Glutamatergic neuron (in vitro differentiated cells): ENCODE data around the gene MARCKSL1. TPM values are rescaled to one million over a fixed set of nuclear protein-coding genes. Genes with fewer than 3 reads are reported as not detected.

Experiments
- DNase-seq: peaks from one replicate; pipeline ENCODE4 v3.0.0; 2022
- H3K27ac Mint-ChIP-seq: one replicate; pipeline ENCODE4 v1.8.0; 2020; ENCODE audit warnings: mild to moderate bottlenecking, mixed read lengths, inconsistent platforms; ENCODE audit not compliant: unreplicated experiment
- H3K27me3 Mint-ChIP-seq: one replicate; pipeline ENCODE4 v1.8.0; 2020; ENCODE audit warnings: mild to moderate bottlenecking, moderate library complexity, mixed read lengths, inconsistent platforms; ENCODE audit not compliant: unreplicated experiment
- H3K36me3 Mint-ChIP-seq: one replicate; pipeline ENCODE4 v1.8.0; 2020; ENCODE audit warnings: mild to moderate bottlenecking, mixed read lengths, inconsistent platforms; ENCODE audit not compliant: unreplicated experiment
- H3K4me1 Mint-ChIP-seq: one replicate; pipeline ENCODE4 v1.8.0; 2020; ENCODE audit warnings: mild to moderate bottlenecking, low read depth, mixed read lengths, inconsistent platforms; ENCODE audit not compliant: unreplicated experiment
- H3K4me3 Mint-ChIP-seq: one replicate; pipeline ENCODE4 v1.8.0; 2020; ENCODE audit warnings: mild to moderate bottlenecking, mixed read lengths, inconsistent platforms; ENCODE audit not compliant: unreplicated experiment
- H3K9me3 Mint-ChIP-seq: one replicate; pipeline ENCODE4 v1.8.0; 2020; ENCODE audit warnings: mild to moderate bottlenecking, moderate library complexity, mixed read lengths, inconsistent platforms; ENCODE audit not compliant: unreplicated experiment
- total RNA-seq: library from RNA; stranded (reverse); fragmentation: NEBNext Ultra II Directional; extraction: Animal tissue kit (Norgen Biotek cat#: 25700); gene quantifications from one replicate; pipeline ENCODE4 v1.2.1, GENCODE V29; 2021; ENCODE audit not compliant: unreplicated experiment
- TF ChIP-seq, protein P1 (sequence below): fragments of 200-600 bp; sonication (generic); IDR thresholded peaks from one replicate; pipeline ENCODE4 v1.5.0; 2021; ENCODE audit not compliant: partially characterized antibody, unreplicated experiment

The MARCKSL1 gene
- total RNA-seq, 1 donor from 2014 or later, result 912 TPM

GRCh38 chr1:32331549-32331948, 4.5 kb downstream of the MARCKSL1 start:
- no peak overlapping the region for H3K27ac Mint-ChIP-seq

GRCh38 chr1:32330558-32331151, 5.4 kb downstream of the MARCKSL1 start:
- DNase-seq, result no peak
- Mint-ChIP-seq H3K36me3 (peaks cover 17% of the 10 kb centered on the region), H3K9me3 (peaks cover 10% of the 10 kb centered on the region), H3K4me3 (no peak overlapping the region), H3K4me1 (peaks cover 13% of the 10 kb centered on the region), H3K27ac (no peak overlapping the region), H3K27me3 (peaks cover 6% of the 10 kb centered on the region)
- TF ChIP-seq, protein P1, sequence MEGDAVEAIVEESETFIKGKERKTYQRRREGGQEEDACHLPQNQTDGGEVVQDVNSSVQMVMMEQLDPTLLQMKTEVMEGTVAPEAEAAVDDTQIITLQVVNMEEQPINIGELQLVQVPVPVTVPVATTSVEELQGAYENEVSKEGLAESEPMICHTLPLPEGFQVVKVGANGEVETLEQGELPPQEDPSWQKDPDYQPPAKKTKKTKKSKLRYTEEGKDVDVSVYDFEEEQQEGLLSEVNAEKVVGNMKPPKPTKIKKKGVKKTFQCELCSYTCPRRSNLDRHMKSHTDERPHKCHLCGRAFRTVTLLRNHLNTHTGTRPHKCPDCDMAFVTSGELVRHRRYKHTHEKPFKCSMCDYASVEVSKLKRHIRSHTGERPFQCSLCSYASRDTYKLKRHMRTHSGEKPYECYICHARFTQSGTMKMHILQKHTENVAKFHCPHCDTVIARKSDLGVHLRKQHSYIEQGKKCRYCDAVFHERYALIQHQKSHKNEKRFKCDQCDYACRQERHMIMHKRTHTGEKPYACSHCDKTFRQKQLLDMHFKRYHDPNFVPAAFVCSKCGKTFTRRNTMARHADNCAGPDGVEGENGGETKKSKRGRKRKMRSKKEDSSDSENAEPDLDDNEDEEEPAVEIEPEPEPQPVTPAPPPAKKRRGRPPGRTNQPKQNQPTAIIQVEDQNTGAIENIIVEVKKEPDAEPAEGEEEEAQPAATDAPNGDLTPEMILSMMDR, result no peak

More at GRCh38 chr1:32331549-32331948, 4.5 kb downstream of the MARCKSL1 start:
- Mint-ChIP-seq H3K4me1 (peaks cover 13% of the 10 kb centered on the region), H3K27me3 (peaks cover 6% of the 10 kb centered on the region), H3K36me3 (peaks cover 17% of the 10 kb centered on the region), H3K4me3 (no peak overlapping the region), H3K9me3 (peaks cover 10% of the 10 kb centered on the region)
- DNase-seq, result no peak
- TF ChIP-seq, protein P1, result no peak

DNA sequence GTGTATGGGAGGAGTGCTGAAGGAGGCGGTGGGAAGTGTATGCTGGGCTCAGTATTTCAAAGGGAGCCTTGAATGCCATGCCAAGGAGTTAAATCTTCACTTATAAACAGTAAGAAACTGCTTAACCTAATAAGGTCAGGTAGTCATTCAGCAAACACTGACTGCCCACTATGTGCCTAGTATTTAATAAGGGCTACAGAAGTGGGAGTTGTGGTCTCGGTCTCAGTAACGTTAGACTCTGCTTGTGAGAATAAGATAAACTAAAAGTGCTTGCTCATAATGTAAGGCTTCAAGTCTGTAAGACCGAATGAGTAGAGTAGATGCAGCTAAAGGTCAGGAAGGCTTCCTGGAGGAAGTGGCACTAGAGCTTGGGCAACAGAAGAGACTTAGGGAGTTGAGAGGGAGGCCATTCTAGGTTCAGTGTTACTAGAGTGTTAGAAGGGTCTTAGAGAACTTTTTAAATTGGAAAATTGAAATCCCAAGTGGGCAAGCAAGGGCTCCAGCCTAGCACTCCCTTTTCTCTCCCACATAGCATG, 6.0 kb downstream of the MARCKSL1 start:
- H3K27ac Mint-ChIP-seq, result no peak overlapping the region
- peaks cover 13% of the 10 kb centered on the region for H3K4me1 Mint-ChIP-seq
- DNase-seq, result no peak
- TF ChIP-seq, protein P1, result no peak
- H3K4me3 Mint-ChIP-seq, result no peak overlapping the region
- peaks cover 17% of the 10 kb centered on the region for H3K36me3 Mint-ChIP-seq
- peaks cover 9% of the 10 kb centered on the region for H3K9me3 Mint-ChIP-seq
- peaks cover 6% of the 10 kb centered on the region for H3K27me3 Mint-ChIP-seq

- Mint-ChIP-seq H3K36me3 (peaks cover 13% of the 10 kb centered on the region), H3K4me1 (peaks cover 2% of the 10 kb centered on the region), H3K9me3 (peaks cover 4% of the 10 kb centered on the region), H3K27ac (no peak overlapping the region), H3K4me3 (no peak overlapping the region), H3K27me3 (peaks cover 2% of the 10 kb centered on the region)
- DNase-seq, result no peak
- TF ChIP-seq, protein P1, result no peak
Observed at GRCh38 chr1:32327204-32327603, 8.8 kb downstream of the MARCKSL1 start.

DNA sequence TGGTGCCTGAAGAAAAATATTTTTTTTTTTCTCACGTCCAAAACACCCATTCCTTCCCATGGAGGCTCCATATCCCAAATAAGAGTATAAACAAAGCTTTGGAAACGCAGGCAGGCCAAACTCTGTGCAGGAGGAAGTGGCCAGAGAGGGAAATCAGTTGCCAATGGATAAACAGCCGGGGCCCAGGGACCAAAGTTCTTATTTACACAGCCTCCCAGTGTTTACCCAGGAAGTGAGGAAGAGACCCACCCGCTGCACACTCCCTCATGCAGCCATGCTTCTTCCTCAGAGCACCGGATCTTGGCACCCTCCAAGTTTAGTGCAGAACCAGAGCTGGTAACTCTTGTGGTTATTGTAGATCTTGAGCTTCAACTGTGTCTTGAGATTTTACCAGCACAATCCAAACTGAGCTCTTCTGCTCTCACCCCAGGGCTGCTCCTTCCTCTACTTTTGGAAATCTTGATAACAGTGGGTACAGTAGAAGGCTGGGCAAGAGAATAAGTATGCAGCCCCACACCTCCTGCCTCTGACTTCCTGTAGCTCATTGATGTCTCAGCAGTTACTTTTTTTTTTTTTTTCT, 14.2 kb downstream of the MARCKSL1 start:
- TF ChIP-seq, protein P1, result no peak
- no peak for DNase-seq
- Mint-ChIP-seq H3K9me3 (no peaks in the 10 kb centered on the region), H3K27me3 (no peaks in the 10 kb centered on the region), H3K36me3 (no peaks in the 10 kb centered on the region), H3K4me3 (no peak overlapping the region), H3K27ac (no peak overlapping the region), H3K4me1 (no peaks in the 10 kb centered on the region)
